Measurements from ENCODE around the gene THSD4. TPM values are rescaled to one million over a fixed set of nuclear protein-coding genes. Genes with fewer than 3 reads are reported as not detected.

THSD4 gene
- total and polyA plus RNA-seq, 7 donors, result 1.4 to 7.8 (median 2.2) TPM

DNA sequence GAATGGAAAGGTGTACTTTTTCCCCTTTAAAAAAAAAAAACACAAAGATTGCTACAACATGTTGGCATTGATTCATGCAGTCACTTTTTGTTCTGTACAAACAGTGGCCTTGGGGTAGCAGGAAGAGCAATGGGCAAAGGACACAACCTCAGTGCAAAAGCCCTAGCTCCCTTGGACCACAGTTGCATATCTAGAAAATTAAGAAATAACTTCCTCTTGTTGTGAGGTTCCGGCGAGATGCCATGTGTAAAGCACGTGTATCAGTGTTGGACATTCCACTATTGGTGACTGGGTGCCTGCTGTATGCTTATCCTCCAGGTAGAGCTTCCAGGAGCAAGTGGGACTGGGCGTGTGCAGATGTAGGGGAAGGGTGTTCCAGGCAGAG is 164.5 kb downstream of the THSD4 start:
- WGBS, 2 donors, result 83% methylated on average over 4 of the region's 4 CpGs
- DNase-seq, result no peak
- TF ChIP-seq POLR2A (IDR thresholded peaks at IDR 0.05) (no peak), EP300 (IDR thresholded peaks at IDR 0.05) (no peak), CTCF (IDR thresholded peaks at IDR 0.05) (no peak), POLR2AphosphoS5 (IDR thresholded peaks at IDR 0.05) (no peak)
- intact Hi-C loops (cut with DNase I), result no loop called here
- Histone ChIP-seq H3K4me1 (peaks cover 0 to 27% (median 15%) of the 10 kb centered on the region in 4 donors), H3K4me3 (no peak overlapping the region), H3K27ac (peak overlapping the region in 3 of 4 donors; percentile 64 to 69 (median 65)), H3K9me3 (no peaks in the 10 kb centered on the region), H3K36me3 (no peaks in the 10 kb centered on the region), H3K27me3 (no peaks in the 10 kb centered on the region)

DNA sequence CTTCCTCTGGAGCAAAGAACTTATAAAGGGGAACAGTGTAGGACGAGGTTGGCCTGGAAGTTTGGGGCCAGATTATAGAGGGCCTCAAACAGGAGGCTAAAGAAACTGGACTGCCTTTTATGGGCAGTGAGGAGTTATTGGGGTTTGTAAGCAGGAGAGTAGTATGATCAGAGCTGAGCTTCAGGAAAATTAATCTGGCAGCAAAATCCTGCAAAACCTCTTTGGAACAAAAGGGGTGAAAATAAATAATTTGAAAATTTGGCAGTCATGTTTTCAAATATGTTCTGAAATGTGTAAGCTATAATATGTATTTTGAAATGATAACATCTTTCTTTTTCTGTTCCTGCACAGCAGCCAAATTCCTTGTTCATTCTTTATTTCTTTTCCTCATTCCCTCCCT is 164.9 kb downstream of the THSD4 start:
- H3K4me3 ChIP-seq, result no peak overlapping the region
- TF ChIP-seq CTCF (IDR thresholded peaks at IDR 0.05), result no peak
- TF ChIP-seq EP300 (IDR thresholded peaks at IDR 0.05), result no peak
- no peak for TF ChIP-seq POLR2A (IDR thresholded peaks at IDR 0.05)
- TF ChIP-seq POLR2AphosphoS5 (IDR thresholded peaks at IDR 0.05), result no peak

DNA sequence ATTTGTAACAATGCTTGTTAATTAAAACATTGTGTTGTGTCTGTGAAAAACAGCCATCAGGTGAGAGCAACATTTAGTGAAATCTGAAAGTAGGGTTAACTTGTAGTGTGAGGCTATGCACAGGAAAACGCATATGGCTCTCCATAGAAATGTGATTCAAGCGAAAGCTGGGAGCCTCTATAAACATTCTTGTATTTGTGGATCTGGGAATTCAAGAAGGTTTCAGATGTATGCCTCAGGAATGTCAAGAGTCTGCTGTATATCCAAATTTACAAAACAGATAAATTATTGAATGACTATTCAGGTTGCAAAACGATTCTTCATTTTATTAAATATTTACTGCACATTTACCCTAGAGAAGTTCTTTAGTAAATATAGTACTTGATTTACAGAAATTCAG is 166.0 kb downstream of the THSD4 start:
- Histone ChIP-seq H3K4me3 (no peak overlapping the region), H3K27me3 (no peaks in the 10 kb centered on the region), H3K4me1 (peaks cover 0 to 27% (median 15%) of the 10 kb centered on the region in 4 donors), H3K9me3 (no peaks in the 10 kb centered on the region), H3K36me3 (no peaks in the 10 kb centered on the region), H3K27ac (peak overlapping the region in 1 of 4 donors; percentile 17)
- 79 to 82% methylated on average over 3 of the region's 3 CpGs for WGBS, 2 donors
- DNase-seq, result no peak
- intact Hi-C loops (cut with DNase I), result no loop called here
- TF ChIP-seq POLR2AphosphoS5 (IDR thresholded peaks at IDR 0.05) (no peak), CTCF (IDR thresholded peaks at IDR 0.05) (no peak), EP300 (IDR thresholded peaks at IDR 0.05) (no peak), POLR2A (IDR thresholded peaks at IDR 0.05) (no peak)

More for the DNA sequence above, 164.9 kb downstream of the THSD4 start:
- 79 to 96% methylated on average over 1 of the region's 1 CpG for WGBS, 2 donors
- H3K36me3 ChIP-seq, result no peaks in the 10 kb centered on the region
- peak overlapping the region in 3 of 4 donors; percentile 11 to 69 (median 65) for H3K27ac ChIP-seq
- peaks cover 0 to 27% (median 15%) of the 10 kb centered on the region in 4 donors for H3K4me1 ChIP-seq
- intact Hi-C loops (cut with DNase I), result no loop called here
- H3K9me3 ChIP-seq, result no peaks in the 10 kb centered on the region
- DNase-seq, result no peak
- no peaks in the 10 kb centered on the region for H3K27me3 ChIP-seq

GRCh38 chr15:71282076-71282475 is 166.8 kb downstream of the THSD4 start:
- no peak for DNase-seq
- no peaks in the 10 kb centered on the region for H3K9me3 ChIP-seq
- peak overlapping the region in 1 of 4 donors; percentile 17 for H3K27ac ChIP-seq
- H3K27me3 ChIP-seq, result no peaks in the 10 kb centered on the region
- intact Hi-C loops (cut with DNase I), result no loop called here
- H3K4me1 ChIP-seq, result peaks cover 0 to 27% (median 15%) of the 10 kb centered on the region in 4 donors
- TF ChIP-seq CTCF (IDR thresholded peaks at IDR 0.05), result no peak
- TF ChIP-seq POLR2AphosphoS5 (IDR thresholded peaks at IDR 0.05), result peak in 1 of 4 donors; percentile 12
- H3K4me3 ChIP-seq, result no peak overlapping the region
- H3K36me3 ChIP-seq, result no peaks in the 10 kb centered on the region
- WGBS, 2 donors, result 76 to 89% methylated on average over 3 of the region's 3 CpGs

- H3K27me3 ChIP-seq, result no peaks in the 10 kb centered on the region
- no peak for DNase-seq
- intact Hi-C loops (cut with DNase I), result no loop called here
- TF ChIP-seq CTCF (IDR thresholded peaks at IDR 0.05), result no peak
- TF ChIP-seq POLR2AphosphoS5 (IDR thresholded peaks at IDR 0.05), result no peak
- TF ChIP-seq EP300 (IDR thresholded peaks at IDR 0.05), result no peak
- no peak for TF ChIP-seq POLR2A (IDR thresholded peaks at IDR 0.05)
- H3K36me3 ChIP-seq, result no peaks in the 10 kb centered on the region
- H3K4me3 ChIP-seq, result no peak overlapping the region
- no peak overlapping the region for H3K27ac ChIP-seq
- no peaks in the 10 kb centered on the region for H3K4me1 ChIP-seq
- 74 to 84% methylated on average over 5 of the region's 5 CpGs for WGBS, 2 donors
- no peaks in the 10 kb centered on the region for H3K9me3 ChIP-seq
Observed at GRCh38 chr15:71288348-71288955, 173.2 kb downstream of the THSD4 start.

All from sigmoid colon (tissue), 7 donors.